M059J (cell line): Measurements from ENCODE around the gene ZSCAN25. TPM values are rescaled to one million over a fixed set of nuclear protein-coding genes. Genes with fewer than 3 reads are reported as not detected.
"Not testable (repeated sequence)": the region's sequence is repeated elsewhere in the genome, so short reads cannot be mapped to it uniquely, and the experiment has no call there.

Source experiments
- DNase-seq: peaks from one replicate; pipeline ENCODE4 v3.0.0-alpha.2; 2012; ENCODE audit warnings: low read depth
- total RNA-seq: library from RNA; depleted of rRNA; stranded (reverse); fragments of >200 nt; shearing (Covaris generic); gene quantifications from 2 replicates; pipeline ENCODE4 v1.2.3, GENCODE V29; 2014

The ZSCAN25 gene
- total RNA-seq, 1 experiment from 2014 or later = 12.3 TPM

DNA sequence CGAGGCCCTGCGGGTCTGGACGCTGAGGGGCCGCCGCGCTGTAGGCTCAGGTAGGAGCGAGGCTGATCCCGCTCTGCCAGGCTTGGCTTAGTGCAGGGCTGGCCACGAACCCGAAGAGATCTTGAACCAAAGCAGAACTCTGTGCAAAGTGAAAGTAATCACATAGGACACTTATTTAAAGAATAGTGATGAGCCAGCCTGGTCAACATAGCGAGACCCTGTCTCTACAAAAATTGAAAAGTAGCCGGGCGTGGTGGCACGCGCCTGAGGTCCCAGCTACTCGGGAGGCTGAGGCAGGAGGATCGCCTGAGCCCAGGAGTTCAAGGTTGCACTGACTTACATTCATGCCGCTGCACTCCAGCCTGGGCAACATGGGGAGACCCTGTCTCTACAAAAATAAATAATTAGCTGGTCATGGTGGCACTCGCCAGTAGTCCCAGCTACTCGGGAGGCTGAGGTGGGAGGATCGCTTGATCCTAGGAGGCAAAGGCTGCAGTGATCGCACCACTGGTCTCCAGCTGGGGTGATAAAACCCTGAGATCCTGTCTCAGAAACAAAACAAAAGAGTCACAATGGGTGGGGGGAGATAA, 541 bp downstream of the ZSCAN25 start:
- no peak for DNase-seq

DNA sequence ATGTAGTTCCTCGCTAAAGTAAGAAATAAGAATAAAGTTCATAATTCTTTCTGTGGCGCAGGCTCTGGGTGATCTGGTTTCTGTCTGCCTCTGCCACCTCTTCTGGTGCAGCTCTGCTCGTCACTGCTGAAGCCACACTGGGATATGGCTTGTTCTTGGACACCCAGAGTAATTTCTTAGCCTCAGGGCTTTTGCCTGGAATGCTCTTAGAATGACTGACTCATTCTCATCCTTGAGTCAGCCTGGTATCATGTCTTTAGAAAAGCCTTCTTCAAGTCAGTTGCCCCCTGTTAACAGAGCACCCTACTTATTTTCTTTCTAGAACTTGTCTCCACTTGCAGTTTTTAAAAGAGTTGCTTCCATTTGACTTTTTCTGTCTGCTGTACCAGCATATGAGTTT, 2.0 kb downstream of the ZSCAN25 start:
- peak; percentile 99 for DNase-seq

DNA sequence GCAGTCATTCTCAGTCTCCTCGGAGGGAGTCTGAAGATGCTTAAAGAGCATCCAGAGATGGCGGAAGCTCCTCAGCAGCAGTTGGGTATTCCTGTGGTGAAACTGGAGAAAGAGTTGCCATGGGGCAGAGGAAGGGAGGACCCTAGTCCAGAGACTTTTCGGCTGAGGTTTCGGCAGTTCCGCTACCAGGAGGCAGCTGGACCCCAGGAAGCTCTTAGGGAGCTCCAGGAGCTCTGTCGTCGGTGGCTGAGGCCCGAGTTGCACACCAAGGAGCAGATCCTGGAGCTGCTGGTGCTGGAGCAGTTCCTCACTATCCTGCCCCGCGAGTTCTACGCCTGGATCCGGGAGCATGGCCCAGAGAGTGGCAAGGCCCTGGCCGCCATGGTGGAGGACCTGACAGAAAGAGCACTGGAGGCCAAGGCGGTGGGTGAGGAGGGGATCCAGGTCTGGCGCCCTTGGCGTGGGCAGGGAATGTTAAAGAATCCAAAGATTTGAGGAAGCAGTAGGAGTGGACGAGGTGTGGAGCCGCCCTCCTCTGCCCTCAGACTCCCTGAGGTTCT, 2.9 kb downstream of the ZSCAN25 start:
- no peak for DNase-seq

DNA sequence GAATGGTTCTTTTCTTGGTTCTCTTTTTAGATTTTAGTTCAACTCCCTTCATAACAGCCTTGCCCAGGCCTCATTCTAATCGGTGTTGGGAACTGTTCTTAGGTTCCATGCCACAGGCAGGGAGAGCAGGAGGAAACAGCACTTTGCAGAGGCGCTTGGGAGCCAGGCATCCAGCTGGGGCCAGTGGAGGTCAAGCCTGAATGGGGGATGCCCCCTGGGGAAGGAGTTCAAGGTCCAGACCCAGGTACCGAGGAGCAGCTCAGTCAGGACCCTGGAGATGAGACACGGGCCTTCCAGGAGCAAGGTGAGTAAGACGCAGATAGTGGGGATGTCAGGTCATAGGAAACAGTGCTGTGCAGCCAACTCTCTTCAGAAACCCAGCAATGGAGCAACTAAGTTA, 4.5 kb downstream of the ZSCAN25 start:
- no peak for DNase-seq

DNA sequence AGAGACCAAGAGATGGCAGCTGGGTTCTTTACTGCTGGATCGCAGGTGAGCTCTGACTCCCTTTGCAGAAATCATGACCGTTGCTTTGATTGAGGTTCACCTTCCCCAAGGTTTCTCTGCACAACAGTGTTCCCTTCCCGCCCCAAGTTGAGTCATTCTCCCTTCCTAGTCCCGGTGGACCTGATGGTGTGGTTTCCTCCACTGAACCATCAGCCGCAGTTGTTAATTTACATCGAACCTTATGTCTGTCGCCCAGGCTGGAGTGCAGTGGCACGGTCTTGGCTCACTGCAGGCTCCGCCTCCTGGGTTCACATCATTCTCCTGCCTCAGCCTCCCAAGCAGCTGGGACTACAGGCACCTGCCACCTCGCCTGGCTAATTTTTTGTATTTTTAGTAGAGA, 5.8 kb downstream of the ZSCAN25 start:
- peak; percentile 38 for DNase-seq

DNA sequence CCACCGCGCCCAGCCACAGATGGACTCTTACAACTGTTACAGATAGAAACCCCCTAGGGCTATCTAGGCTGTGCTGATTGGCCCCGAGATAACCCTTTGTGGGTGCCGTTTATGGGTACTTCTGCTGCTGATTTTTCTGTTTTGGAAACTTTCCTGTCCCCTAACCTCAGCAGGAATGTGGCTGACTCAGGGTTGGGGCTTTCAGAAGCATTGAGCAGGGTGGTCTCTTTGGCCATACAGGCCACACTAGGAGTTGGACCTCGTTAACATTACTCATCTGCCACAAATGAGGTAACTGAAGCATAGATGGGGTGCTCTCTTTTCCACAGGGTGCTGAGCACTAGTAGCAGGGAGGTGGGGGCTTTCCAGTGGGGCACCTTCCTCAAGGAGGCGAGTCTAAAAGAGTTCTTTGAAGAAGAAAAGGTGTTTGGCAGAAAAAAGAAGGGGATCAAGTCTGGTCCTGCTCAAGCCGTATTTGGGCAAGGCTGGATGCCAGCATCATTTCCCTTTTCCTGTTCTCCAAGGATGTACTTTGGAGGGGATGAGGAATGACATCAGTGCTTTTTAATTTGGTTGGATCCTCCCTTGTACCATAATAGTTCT, 6.4 kb downstream of the ZSCAN25 start:
- peak; percentile 98 for DNase-seq

DNA sequence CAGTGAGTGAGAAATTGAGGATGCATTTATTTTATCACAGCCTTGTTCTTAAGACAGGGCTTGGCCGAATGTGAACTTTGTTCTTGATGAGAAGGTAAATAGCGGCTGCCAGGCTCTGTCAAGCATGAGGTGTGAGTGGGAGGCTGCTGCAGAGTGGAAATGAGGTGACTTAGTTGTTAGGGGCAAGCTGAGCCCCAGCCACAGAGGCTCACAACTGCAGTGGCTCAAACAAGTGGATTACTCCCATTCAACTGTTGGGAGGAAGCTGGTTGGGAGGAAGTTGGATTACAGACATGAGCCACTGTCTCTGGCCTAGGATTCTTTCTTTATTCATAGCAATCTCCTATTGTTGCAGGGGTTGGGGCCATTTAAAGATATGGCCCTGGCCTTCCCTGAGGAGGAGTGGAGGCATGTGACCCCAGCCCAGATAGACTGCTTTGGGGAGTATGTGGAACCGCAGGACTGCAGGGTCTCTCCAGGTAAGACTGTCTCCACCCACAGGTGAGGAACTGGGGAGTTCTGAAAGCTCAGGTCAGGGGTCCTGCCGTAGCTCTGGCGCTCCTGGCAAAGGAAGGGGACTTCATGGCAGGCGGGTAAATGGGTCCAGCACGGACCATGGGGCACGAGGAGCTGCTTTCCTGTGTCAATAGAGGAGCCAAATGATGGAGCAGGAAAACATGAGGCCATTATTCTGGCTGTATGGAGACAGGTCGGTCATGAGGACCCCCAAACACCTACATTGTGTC, 7.1 kb downstream of the ZSCAN25 start:
- no peak for DNase-seq

DNA sequence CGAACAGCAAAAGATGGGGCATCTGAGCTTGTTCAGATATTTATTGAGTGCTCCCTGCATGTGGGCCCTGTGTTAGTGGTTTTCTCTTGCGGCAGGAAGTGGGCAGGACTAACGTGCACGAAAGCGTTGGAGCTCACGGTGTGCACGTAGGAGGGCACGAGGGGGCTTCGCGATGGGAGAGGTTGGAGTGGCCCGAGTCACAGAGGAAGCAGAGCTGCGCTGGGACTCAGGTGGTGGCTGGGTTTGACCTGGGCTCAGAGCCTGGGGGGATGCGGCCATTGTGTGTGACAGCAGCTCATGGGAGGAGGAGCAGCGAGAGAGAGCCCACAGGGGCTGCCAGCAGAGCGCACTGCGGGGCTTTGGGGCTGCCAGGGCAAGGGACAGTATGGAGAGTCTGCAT, 7.7 kb downstream of the ZSCAN25 start:
- no peak for DNase-seq

DNA sequence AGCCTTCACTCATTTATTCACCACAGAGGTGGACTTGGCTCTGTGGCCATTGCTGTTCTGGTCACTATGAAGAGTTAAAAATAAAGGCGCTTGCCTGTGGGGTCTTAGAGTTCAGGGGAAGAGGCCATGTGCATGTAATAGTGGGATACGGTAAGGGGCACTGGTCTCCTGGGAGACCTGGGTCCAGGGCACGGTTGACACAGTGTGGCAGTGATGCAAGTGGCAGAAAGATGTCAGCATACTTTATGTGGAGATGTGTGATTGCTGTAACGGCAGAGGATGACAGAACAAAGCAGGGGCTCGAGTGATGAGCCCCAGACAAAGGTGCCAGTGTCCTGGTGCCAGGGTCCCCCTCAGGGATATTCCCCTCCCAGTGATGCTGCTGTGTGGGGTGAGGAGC, 8.6 kb downstream of the ZSCAN25 start:
- DNase-seq = no peak

DNA sequence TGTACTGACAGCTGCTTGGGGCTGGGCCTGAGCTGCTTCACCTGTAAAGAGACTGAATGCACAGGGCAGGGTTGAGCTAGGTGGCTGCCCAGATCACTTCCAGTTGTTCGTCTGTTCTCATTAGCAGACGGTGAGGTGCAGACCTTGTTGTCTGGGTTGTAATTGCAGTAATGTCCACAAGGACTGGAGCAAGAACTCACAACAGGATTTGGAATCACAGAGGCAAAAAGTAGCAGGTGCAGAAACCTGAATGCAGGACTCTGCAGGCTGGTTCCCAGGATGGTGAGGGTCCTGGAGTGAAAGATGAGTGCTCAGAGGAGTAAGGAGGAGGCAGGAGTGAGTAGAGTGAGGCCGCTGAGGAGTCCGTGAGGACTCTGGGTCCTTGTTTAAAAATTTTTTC, 9.2 kb downstream of the ZSCAN25 start:
- DNase-seq = no peak

DNA sequence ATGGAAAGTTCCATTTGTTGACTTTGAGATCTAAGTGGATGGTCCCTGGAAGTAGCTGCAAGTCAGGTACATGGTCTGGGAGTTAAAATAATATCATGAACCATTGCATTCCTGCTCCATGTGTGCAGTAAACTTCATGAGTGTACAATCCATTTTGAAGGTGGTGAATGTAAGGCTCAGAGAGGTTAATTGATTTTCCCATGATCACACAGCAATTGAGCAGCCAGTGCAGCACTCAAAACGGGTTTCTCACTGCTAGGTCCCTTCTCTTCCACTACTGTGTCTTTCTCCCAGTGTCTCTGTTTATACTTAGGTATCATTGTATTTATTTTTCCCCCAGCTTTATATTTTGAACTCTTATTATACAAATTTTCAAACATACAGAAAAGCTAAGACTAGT, 9.9 kb downstream of the ZSCAN25 start:
- DNase-seq = no peak

DNA sequence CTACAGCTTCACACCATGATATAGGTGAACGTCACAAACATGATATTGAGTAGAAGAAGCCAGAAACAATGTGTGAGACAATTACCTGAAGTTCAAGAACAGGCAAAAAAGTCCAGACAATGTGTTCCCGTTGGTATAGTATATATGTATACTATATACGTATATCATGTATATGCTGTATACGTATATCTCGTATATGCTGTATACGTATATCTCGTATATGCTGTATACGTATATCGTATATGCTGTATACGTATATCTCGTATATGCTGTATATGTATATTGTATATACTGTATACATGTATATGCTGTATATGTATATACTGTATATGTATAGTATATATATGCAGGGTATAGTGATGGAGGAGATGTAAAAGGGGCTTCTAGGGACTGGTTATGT, 10.8 kb downstream of the ZSCAN25 start:
- DNase-seq = no peak

DNA sequence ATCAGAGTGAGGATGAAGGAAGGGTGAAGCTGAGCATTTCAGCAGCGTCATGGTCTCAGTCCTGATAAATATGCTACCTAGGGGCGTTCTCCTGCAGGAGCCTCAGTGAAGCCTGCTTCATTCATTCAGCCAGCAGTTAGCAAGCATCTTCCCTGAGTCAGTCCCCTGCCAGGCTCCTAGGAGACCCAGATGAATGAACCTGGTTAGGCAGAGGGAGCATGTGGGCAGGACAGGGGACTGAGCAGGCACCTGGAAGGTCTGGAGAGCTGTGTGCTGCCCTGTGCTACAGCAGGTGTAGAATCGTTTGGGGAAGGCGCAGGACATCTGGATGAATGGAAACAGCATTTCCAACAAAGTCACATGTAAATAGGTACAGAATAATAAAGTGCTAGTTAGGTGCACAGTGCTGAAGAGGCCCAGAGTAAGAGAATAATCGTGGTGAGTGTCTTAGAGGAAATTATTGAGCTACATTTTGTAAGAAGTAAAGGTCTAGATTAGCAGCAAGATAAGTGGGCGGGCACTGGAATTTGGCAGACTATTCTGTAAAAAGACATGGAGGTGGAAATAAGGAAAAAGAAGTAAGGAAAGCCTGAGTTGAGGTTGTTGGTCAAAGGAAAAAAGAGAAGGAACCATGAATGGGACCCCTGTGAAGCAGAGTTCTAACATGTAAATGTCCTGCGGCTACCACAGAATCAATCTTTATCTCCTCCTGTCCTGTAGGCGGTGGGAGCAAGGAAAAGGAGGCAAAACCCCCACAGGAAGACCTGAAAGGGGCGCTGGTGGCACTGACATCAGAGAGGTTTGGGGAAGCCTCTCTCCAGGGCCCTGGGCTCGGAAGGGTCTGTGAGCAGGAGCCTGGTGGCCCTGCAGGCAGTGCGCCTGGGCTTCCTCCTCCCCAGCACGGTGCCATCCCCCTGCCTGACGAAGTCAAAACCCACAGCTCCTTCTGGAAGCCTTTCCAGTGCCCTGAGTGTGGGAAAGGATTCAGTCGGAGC, 12.0 kb downstream of the ZSCAN25 start:
- DNase-seq = no peak

DNA sequence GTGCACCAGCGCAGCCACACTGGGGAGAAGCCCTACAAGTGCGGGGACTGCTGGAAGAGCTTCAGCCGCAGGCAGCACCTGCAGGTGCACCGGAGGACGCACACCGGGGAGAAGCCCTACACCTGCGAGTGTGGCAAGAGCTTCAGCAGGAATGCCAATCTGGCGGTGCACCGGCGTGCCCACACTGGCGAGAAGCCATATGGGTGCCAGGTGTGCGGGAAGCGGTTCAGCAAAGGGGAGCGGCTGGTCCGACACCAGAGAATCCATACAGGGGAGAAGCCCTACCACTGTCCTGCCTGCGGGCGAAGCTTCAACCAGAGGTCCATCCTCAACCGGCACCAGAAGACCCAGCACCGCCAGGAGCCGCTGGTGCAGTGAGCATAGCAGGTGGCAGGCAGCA, 12.9 kb downstream of the ZSCAN25 start:
- DNase-seq = no peak

DNA sequence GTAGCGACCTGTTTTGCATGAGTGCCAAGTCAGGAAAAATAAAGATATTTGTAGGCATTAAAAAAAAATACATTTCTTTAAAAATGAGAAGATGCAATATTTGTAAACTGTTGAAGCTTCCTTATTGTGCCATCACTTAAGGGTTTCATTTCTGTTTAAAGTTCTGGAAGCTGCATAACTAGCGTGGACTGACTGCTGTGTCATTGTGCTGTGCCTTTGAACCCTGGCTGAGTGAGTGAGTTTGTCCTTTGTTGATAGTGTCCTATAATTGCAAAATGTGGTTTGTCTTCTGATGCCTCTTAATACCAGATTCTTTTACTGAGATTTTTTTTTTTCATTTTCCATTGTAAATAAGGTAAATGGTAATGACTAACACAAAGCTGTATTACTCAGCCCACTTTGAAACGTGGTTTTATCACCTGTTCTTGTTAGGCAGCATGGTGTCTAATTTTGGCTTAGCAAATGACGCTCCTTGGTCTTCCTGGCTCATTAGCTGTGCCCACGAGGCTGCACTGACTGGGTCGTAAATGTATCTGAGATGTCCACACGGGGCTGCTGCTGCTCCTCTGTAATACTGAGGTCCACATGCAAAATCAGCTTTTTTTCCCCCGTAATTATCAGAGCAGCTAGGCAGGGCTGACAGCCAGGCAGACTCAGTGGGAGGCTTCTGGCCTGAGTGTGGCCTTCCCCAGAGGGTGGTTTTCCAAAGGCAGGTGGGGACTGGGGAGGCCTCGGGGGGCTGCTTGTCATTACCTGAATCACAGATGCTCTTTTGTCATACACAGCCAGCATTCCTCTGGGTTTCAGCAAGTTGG, 14.8 kb downstream of the ZSCAN25 start:
- peak; percentile 31 for DNase-seq

DNA sequence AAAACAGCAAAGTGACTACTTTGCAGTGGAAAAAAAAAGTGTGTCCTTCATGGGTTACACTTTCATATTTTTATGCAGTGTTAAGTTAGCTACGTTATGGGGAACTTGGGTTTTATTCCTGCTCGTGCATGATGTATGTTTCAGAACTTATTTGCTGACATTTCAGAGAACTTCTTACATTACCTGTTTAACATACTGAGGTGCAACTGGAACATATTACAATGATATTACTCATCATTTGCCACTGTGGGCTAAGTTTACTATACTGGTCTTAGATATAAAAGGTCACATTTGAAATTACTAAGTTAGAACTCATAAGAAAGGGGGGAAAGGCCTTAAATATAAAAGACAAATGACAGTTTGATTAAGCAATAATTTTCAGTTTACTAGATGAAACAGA, 20.7 kb downstream of the ZSCAN25 start:
- not testable (repeated sequence) for DNase-seq

DNA sequence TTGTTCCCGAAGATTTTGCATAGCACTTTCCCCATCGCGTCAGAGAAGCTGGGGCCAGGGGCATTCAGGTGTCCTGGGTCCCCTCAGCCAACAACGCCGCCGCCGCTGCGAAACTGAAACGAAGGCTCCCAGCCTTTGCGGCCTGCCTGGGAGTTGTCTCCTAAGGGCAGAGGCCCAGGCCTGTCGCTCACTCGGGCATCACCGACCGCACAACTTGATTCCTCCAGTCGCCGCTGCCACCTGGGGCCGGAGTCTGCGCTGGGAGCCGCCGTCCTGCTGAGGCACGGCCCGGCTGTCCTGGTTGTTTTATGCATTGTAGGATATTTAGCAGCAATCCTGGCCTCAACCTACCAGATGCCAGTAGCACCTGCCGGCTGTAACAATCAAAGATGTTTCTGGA, 22.0 kb downstream of the ZSCAN25 start:
- DNase-seq = no peak

DNA sequence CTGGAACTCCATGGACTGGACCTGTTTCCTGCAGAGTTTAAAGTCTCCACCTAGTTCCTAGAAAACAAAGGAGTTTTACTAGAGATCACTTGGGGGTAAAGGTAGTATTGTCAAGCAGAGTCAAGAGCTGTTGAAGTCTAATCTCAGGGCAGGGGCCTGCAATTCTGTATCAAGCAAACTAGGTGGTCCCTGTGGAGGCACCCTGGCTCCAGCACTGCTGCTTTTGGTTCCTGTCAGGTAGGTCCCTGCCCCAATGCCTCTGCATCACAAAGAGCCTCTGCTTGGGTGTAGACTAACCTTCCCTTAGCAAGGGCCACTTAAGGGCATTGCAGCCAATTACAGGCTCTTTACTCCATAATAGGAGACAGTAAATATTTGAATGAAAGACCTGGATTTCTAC, 22.5 kb downstream of the ZSCAN25 start:
- DNase-seq = no peak

DNA sequence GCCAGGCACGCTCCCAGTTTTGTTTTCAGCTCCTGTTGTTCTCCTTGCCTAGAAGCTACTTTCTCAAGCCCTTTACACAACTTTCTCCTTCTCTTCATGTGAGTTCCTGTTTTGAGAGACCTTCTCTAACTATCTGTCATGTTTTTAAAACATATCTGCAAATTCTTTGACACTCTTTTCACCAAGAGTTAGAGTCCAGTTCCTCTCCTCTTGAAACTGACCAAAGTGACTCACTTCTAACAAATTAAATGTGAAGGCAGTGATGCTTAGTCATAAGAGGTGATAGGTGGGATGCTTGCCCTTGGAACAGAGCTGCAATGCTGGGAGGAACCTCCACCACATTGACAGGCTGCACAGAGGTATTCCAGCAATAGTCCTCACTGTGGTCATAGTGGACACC, 25.3 kb downstream of the ZSCAN25 start:
- peak; percentile 36 for DNase-seq

DNA sequence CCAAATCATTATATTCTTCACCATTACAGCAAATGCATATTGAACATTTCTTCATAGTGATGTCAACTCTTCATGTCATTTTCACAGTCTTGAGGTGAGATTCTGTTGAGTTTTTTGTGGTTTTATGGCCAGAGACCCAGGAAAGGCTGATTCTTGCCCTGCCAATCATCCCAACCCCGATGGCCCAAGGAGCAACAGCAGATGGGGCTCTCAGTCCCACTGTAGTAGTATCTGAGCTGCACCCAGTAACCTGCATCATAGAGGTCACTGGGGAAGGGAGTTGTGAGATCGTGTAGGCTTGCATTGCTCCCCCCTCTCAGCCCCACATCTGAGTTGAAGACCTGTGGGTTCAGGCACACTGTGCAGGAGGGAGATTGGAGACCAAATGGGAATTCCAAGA, 26.7 kb downstream of the ZSCAN25 start:
- DNase-seq = no peak

DNA sequence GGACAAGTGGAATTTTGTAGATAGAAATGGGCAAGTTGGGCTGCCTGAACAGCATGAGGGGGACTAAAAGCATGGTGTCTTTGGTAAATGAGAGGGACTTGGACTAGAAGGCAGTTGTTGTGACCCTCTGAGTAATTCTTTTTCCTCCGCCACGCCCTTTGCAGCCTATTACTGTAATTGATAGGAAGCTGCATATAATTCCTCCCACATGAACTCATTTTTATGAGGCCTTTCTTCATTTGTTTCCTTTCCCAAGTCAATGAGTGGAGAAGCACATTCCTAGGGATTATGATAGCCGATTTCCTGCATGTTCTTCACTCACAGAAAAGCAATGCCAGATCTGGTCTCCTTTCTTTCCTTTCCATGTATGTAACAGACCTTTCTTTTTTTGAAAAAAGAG, 27.7 kb downstream of the ZSCAN25 start:
- no peak for DNase-seq
